ENCODE results near the gene PALD1.

Gene PALD1

DNA sequence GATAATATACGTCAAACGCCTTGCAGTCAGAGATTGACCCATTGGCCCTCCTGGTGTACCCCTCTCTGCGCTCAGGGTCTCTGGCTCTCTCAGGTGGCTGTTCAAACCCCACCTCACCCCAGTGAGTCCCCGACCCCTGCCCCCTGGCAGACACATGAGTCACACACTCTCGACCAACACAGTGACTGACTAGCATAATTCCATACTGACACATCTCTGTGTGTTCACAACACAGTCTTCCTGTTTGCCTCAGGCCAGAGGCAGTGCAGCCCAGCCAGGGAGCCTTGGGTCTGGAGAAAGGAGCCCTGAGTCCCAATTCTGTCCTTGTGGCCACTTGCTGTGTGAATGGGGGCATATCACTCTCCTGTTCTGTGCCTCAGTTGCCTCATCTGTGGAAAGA is 40.1 kb downstream of the PALD1 start:
- no peak for DNase-seq (ENCODE audit: low read depth)
- H3K4me3 ChIP-seq (ENCODE audit: control insufficient read depth, low read depth, low read length), result no peak overlapping the region
- TF ChIP-seq CTCF (IDR thresholded peaks at IDR 0.05; ENCODE audit: control insufficient read depth, insufficient read depth, low read depth, low read length, missing control alignments), result no peak

- TF ChIP-seq CTCF (IDR thresholded peaks at IDR 0.05; ENCODE audit: control insufficient read depth, insufficient read depth, low read depth, low read length, missing control alignments), result no peak
- H3K4me3 ChIP-seq (ENCODE audit: control insufficient read depth, low read depth, low read length), result no peak overlapping the region
- DNase-seq (ENCODE audit: low read depth), result no peak
Observed at GRCh38 chr10:70523057-70523456, 44.5 kb downstream of the PALD1 start.

GRCh38 chr10:70523549-70523948 is 45.0 kb downstream of the PALD1 start:
- no peak for TF ChIP-seq CTCF (IDR thresholded peaks at IDR 0.05; ENCODE audit: control insufficient read depth, insufficient read depth, low read depth, low read length, missing control alignments)
- DNase-seq (ENCODE audit: low read depth), result no peak
- no peak overlapping the region for H3K4me3 ChIP-seq (ENCODE audit: control insufficient read depth, low read depth, low read length)

GRCh38 chr10:70528314-70528713 is 49.7 kb downstream of the PALD1 start:
- DNase-seq (ENCODE audit: low read depth), result no peak
- no peak for TF ChIP-seq CTCF (IDR thresholded peaks at IDR 0.05; ENCODE audit: control insufficient read depth, insufficient read depth, low read depth, low read length, missing control alignments)
- H3K4me3 ChIP-seq (ENCODE audit: control insufficient read depth, low read depth, low read length), result no peak overlapping the region

GRCh38 chr10:70528741-70529362 is 50.3 kb downstream of the PALD1 start:
- no peak overlapping the region for H3K4me3 ChIP-seq (ENCODE audit: control insufficient read depth, low read depth, low read length)
- DNase-seq (ENCODE audit: low read depth), result no peak
- TF ChIP-seq CTCF (IDR thresholded peaks at IDR 0.05; ENCODE audit: control insufficient read depth, insufficient read depth, low read depth, low read length, missing control alignments), result no peak

- DNase-seq (ENCODE audit: low read depth), result no peak
- TF ChIP-seq CTCF (IDR thresholded peaks at IDR 0.05; ENCODE audit: control insufficient read depth, insufficient read depth, low read depth, low read length, missing control alignments), result no peak
Observed at GRCh38 chr10:70529848-70530247, 51.3 kb downstream of the PALD1 start.

GRCh38 chr10:70530315-70530714 is 51.7 kb downstream of the PALD1 start:
- H3K4me3 ChIP-seq (ENCODE audit: control insufficient read depth, low read depth, low read length), result no peak overlapping the region
- no peak for DNase-seq (ENCODE audit: low read depth)
- TF ChIP-seq CTCF (IDR thresholded peaks at IDR 0.05; ENCODE audit: control insufficient read depth, insufficient read depth, low read depth, low read length, missing control alignments), result no peak

More at GRCh38 chr10:70529848-70530247, 51.3 kb downstream of the PALD1 start:
- no peak overlapping the region for H3K4me3 ChIP-seq (ENCODE audit: control insufficient read depth, low read depth, low read length)

Measured in AG09309 (cell line).